B cell (primary cell): ENCODE results near the gene XPO4.

Source experiments
- CTCF ChIP-seq: fragments of 200-600 bp; IDR thresholded peaks from one replicate; pipeline ENCODE4 v1.8.0; 2022; ENCODE audit warnings: antibody characterized with exemption, mild to moderate bottlenecking
- EZH2 ChIP-seq: IDR thresholded peaks from 2 replicates; pipeline ENCODE4 v1.6.1; 2012; ENCODE audit warnings: borderline replicate concordance, low read depth, mild to moderate bottlenecking, moderate library complexity, low read length; ENCODE audit not compliant: insufficient read depth, poor library complexity, severe bottlenecking

GRCh38 chr13:20902438-20903163 lies at the start of gene XPO4:
- TF ChIP-seq CTCF (no peak), EZH2 (no peak)
